ENCODE results near the gene OMA1.
"Not testable (repeated sequence)": the region's sequence is repeated elsewhere in the genome, so short reads cannot be mapped to it uniquely, and the experiment has no call there.

The OMA1 gene

DNA sequence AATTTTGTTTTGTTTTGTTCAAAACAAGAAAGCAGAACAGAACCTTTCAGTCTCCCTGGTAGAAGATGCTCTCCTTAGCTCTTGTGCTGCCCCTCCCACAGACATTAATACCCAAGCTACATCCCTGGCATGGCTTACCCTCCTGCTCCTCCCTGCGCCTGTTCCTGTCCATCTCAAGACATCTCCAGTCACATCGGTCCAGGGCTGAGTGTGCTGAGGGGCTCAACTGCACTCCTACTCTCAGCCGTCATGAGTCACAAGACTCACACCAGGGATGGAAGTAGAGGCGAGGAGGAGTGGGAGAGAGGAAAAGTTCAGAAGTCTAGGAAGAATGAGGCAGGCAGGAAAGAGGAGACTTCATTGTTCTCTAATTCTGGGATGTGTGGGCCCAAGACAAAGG, 39.7 kb upstream of the OMA1 start:
- no peak for TF ChIP-seq ZFX (IDR thresholded peaks at IDR 0.05)
- TF ChIP-seq, protein P1, sequence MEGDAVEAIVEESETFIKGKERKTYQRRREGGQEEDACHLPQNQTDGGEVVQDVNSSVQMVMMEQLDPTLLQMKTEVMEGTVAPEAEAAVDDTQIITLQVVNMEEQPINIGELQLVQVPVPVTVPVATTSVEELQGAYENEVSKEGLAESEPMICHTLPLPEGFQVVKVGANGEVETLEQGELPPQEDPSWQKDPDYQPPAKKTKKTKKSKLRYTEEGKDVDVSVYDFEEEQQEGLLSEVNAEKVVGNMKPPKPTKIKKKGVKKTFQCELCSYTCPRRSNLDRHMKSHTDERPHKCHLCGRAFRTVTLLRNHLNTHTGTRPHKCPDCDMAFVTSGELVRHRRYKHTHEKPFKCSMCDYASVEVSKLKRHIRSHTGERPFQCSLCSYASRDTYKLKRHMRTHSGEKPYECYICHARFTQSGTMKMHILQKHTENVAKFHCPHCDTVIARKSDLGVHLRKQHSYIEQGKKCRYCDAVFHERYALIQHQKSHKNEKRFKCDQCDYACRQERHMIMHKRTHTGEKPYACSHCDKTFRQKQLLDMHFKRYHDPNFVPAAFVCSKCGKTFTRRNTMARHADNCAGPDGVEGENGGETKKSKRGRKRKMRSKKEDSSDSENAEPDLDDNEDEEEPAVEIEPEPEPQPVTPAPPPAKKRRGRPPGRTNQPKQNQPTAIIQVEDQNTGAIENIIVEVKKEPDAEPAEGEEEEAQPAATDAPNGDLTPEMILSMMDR (conservative IDR thresholded peaks at IDR 0.05) = no peak
- no peak overlapping the region for H3K27ac ChIP-seq

GRCh38 chr1:58585581-58586151, 39.1 kb upstream of the OMA1 start:
- no peak overlapping the region for H3K27ac ChIP-seq
- TF ChIP-seq ZFX (IDR thresholded peaks at IDR 0.05) = no peak
- TF ChIP-seq, protein P1 (conservative IDR thresholded peaks at IDR 0.05) = no peak

DNA sequence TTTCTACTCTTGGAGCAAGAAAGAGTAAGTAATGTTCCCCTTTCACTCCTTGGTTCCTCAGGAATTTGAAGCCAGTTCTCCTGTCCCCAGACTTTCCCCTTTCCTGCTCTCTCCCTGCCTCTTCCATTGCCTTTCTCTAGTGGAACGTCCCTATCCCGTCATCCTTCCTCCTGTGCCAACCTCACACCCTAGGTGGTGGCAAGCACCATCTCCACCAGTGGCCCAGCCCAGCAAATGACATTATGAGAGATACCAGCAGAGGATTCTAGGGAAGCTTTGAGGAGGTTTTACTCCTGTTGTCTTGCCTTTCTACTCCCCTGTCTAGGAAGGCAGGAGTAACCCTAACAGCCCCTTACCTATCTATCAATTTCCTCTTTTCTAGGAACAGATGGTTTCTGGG, 38.6 kb upstream of the OMA1 start:
- H3K27ac ChIP-seq = no peak overlapping the region
- no peak for TF ChIP-seq ZFX (IDR thresholded peaks at IDR 0.05)

DNA sequence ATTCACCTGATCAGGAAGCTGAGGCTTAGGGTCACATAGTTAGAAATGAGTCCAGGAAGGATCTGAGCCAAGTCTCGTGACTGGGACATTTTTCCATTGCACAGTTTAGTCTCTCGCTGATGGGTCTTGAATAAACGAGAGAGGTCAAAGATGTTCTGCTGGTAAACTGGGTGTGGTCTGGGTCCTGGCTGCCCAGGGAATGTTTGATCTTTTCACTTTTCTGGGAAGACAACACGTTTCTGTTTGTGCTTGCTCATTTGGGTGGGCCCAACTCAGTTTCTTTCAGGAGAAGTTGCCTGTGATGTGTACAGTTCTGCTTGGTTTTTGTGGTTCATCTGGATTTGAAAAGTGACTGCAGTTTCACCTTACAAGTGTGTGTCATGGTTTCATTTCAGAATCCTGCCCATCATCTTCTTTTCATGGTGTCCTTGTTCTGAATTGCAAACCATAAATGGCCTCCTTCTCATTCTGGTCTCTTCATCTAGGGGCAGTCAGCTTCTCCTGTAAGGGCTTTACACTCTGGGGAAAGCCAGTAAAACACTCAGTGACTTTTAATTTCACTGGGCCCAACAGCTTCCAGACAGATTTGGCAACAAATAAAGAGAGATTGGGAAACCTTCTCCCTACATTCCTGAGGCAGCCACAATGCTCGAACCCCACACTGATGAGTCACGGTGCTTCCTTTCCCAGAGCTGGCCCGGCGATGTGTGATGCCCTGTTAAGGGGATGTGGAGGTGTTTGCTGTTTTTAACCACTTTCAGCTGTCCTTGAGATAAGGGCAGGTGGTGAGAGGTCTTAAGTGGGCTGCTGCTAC, 37.8 kb upstream of the OMA1 start:
- TF ChIP-seq ZFX (IDR thresholded peaks at IDR 0.05) = no peak
- TF ChIP-seq, protein P1 (conservative IDR thresholded peaks at IDR 0.05) = no peak
- H3K27ac ChIP-seq = no peak overlapping the region

DNA sequence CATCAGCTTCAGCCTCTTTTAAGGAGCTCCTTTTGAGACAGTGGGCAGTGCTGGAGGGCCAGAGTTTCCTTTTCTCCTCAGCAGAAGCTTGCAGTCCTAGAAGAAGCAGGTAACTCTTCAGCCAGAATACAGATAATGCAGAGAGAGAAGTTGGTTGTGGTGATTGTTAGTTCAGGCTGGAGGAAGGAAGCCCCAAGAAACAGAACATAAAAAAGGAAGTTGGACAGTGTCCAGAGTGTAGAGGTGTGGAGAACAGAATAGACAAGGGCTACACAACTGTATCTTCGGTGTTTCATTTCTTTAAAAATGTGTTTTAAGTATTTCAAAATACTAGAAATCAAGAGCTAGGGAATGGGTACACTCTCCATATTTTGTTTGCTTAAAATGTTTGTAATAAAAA, 37.0 kb upstream of the OMA1 start:
- TF ChIP-seq ZFX (IDR thresholded peaks at IDR 0.05) = no peak
- TF ChIP-seq, protein P1 (conservative IDR thresholded peaks at IDR 0.05) = no peak
- no peak overlapping the region for H3K27ac ChIP-seq

DNA sequence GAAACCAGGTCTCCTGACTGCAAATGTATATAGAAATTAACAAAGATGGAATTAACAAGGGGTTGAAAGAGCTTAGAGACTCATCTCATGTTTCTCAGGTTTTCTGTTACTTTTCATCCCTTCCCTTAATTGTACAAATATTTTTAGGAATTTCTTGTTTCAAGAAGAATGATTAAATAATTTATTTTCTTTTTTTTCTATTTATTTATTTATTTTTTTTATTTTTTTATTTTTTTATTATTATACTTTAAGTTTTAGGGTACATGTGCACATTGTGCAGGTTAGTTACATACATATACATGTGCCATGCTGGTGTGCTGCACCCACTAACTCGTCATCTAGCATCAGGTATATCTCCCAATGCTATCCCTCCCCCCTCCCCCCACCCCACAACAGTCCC, 35.6 kb upstream of the OMA1 start:
- H3K27ac ChIP-seq = not testable (repeated sequence)

- no peak for TF ChIP-seq ZFX (IDR thresholded peaks at IDR 0.05)
- TF ChIP-seq, protein P1 (conservative IDR thresholded peaks at IDR 0.05) = no peak
Measured at GRCh38 chr1:58581641-58582040, 35.1 kb upstream of the OMA1 start.

DNA sequence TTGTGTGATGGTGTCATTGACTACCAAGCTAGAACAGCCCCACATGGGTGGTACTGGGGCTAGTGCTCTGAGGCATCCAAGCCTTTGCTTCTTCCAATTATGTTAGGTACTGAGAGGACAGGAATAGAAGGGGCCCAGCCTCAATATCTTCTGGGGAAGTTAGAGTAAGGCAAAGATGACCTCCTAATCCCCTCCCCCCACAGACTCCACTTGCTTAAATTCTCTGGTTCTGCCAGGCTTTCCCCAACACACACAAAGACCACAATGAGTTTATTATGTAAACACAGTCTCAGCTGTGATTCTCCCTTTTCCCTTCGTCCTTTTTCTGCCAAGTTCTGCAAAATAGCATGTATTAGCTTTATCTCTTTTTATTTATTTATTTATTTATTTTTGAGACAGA, 33.7 kb upstream of the OMA1 start:
- no peak overlapping the region for H3K27ac ChIP-seq
- TF ChIP-seq, protein P1 (conservative IDR thresholded peaks at IDR 0.05) = no peak
- no peak for TF ChIP-seq ZFX (IDR thresholded peaks at IDR 0.05)

More at GRCh38 chr1:58581641-58582040, 35.1 kb upstream of the OMA1 start:
- no peak overlapping the region for H3K27ac ChIP-seq

All from C4-2B (cell line).